Measurements from ENCODE around the gene RNF8.
"Not testable (repeated sequence)": the region's sequence is repeated elsewhere in the genome, so short reads cannot be mapped to it uniquely, and the experiment has no call there.

RNF8 gene

DNA sequence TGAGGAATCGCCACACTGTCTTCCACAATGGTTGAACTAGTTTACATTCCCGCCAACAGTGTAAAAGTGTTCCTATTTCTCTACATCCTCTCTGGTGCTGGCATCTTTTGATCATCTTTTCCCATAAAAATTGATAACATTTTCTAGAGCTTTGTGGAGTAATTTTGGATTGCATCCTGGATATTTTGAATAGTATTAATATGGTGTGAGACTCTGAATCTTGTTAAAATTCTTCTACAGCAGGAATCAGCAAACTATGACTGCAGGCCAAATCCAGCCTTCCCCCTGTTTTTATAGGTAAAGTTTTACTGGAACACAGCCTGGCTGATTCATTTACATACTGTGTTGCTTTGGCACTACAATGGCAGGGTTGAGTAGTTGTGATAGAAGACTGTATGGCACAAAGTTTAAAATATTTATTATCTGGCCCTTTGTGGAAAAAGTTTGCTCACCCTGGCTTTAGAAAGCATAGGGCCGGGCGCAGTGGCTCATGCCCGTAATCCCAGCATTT is 15.0 kb upstream of the RNF8 start:
- no peaks in the 10 kb centered on the region for H3K27me3 ChIP-seq (ENCODE audit: insufficient read depth, insufficient read length)
- H3K9ac ChIP-seq (ENCODE audit: insufficient read length, low read depth), result no peak overlapping the region
- peaks cover 4% of the 10 kb centered on the region for H3K36me3 ChIP-seq (ENCODE audit: insufficient read depth, insufficient read length, low read length)
- TF ChIP-seq YY1 (IDR thresholded peaks at IDR 0.05; ENCODE audit: insufficient read depth, insufficient read length), result no peak
- no peak for TF ChIP-seq SUZ12 (IDR thresholded peaks at IDR 0.05; ENCODE audit: extremely low read depth, insufficient read depth, insufficient read length)
- TF ChIP-seq ZNF274 (IDR thresholded peaks at IDR 0.05; ENCODE audit: low read depth, low read length), result no peak
- H3K4me3 ChIP-seq (ENCODE audit: insufficient read length, low read depth), result no peak overlapping the region
- no peak for DNase-seq (ENCODE audit: low read depth, low spot score)
- H3K4me1 ChIP-seq (ENCODE audit: insufficient read depth, insufficient read length), result no peaks in the 10 kb centered on the region
- no peaks in the 10 kb centered on the region for H3K9me3 ChIP-seq (ENCODE audit: insufficient read depth, low read length)

DNA sequence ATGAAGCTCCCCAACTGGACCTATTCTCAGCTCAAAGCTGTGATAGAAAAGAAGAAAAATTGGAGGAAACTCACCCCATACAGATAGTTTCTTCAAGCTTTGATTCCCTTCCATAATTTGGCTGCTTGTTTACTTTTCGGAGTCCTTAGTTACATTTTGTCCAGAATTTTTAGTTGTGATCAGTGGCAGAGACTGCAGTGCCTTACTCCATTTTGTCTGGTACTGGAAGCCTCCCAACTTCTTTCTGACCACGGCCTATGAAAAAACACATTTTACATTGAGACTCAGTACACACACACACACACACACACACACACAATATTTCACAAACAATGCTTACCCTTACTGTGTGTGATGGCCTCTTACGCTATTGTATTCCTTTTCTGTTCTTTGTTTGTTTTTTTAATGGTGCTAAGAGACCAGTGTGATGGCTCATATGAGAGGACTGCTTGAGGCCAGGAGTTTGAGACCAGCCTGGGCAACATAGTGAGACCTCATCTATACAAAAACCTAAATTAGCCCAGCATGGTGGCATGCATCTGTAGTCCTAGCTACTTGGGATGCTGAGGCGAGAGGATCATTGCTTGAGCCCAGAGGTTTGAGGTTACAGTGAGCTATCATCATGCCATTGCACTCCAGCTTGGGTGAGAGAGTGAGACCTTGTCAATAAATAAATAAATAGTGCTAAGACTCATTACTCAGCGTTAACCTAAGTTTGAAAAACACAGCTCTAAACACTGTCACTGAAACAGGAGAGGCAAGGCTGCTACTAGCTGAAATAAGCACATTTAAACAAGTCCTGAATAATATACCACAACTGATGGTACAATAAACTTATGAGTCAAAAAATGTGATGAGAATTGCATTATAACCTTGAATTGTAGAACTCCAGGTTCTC is 13.8 kb upstream of the RNF8 start:
- no peaks in the 10 kb centered on the region for H3K4me1 ChIP-seq (ENCODE audit: insufficient read depth, insufficient read length)
- no peaks in the 10 kb centered on the region for H3K9me3 ChIP-seq (ENCODE audit: insufficient read depth, low read length)
- H3K4me3 ChIP-seq (ENCODE audit: insufficient read length, low read depth), result no peak overlapping the region
- no peak for DNase-seq (ENCODE audit: low read depth, low spot score)
- TF ChIP-seq SUZ12 (IDR thresholded peaks at IDR 0.05; ENCODE audit: extremely low read depth, insufficient read depth, insufficient read length) (no peak), YY1 (IDR thresholded peaks at IDR 0.05; ENCODE audit: insufficient read depth, insufficient read length) (no peak), ZNF274 (IDR thresholded peaks at IDR 0.05; ENCODE audit: low read depth, low read length) (no peak)
- H3K27me3 ChIP-seq (ENCODE audit: insufficient read depth, insufficient read length), result no peaks in the 10 kb centered on the region
- H3K36me3 ChIP-seq (ENCODE audit: insufficient read depth, insufficient read length, low read length), result no peaks in the 10 kb centered on the region
- H3K9ac ChIP-seq (ENCODE audit: insufficient read length, low read depth), result no peak overlapping the region

DNA sequence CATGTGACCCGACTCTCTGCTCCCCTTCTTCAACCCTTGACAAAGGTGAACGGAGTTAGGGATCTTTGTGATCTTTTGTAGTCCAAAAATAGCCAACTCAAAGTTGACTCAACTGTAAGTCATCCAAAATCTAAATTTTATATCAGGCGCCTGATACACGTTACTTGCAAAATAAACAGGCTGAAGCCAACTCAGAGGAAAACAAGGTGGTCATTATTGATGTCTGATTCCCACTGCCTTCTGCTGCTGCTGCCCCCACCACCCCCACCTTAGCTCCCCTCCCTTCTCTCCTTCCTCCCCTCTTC is 13.2 kb upstream of the RNF8 start:
- no peak for DNase-seq (ENCODE audit: low read depth, low spot score)
- Histone ChIP-seq H3K27me3 (ENCODE audit: insufficient read depth, insufficient read length) (no peaks in the 10 kb centered on the region), H3K4me3 (ENCODE audit: insufficient read length, low read depth) (no peak overlapping the region), H3K4me1 (ENCODE audit: insufficient read depth, insufficient read length) (no peaks in the 10 kb centered on the region), H3K9ac (ENCODE audit: insufficient read length, low read depth) (no peak overlapping the region), H3K36me3 (ENCODE audit: insufficient read depth, insufficient read length, low read length) (no peaks in the 10 kb centered on the region), H3K9me3 (ENCODE audit: insufficient read depth, low read length) (no peaks in the 10 kb centered on the region)
- TF ChIP-seq ZNF274 (IDR thresholded peaks at IDR 0.05; ENCODE audit: low read depth, low read length) (no peak), SUZ12 (IDR thresholded peaks at IDR 0.05; ENCODE audit: extremely low read depth, insufficient read depth, insufficient read length) (no peak), YY1 (IDR thresholded peaks at IDR 0.05; ENCODE audit: insufficient read depth, insufficient read length) (no peak)

DNA sequence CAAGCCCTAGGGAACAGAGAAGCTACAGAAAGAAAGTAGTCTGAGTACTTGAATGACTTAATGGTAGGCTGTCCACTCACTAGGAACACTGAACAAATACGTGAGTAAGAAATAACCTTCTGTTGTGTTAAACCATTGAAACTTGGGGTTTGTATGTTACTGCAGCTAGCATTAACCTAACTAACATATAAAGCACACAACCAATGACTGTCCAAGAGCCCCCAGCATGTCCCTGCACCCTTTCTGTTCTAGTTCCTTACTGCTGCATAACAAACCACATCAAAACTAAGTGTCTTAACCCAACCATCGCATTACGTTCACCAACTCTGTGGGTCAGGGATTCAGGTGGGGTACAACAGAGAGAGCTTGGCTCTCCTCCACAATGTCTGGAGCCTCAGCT is 10.5 kb upstream of the RNF8 start:
- Histone ChIP-seq H3K27me3 (ENCODE audit: insufficient read depth, insufficient read length) (no peaks in the 10 kb centered on the region), H3K9me3 (ENCODE audit: insufficient read depth, low read length) (no peaks in the 10 kb centered on the region), H3K4me3 (ENCODE audit: insufficient read length, low read depth) (no peak overlapping the region), H3K36me3 (ENCODE audit: insufficient read depth, insufficient read length, low read length) (no peaks in the 10 kb centered on the region), H3K4me1 (ENCODE audit: insufficient read depth, insufficient read length) (no peaks in the 10 kb centered on the region), H3K9ac (ENCODE audit: insufficient read length, low read depth) (no peak overlapping the region)
- TF ChIP-seq ZNF274 (IDR thresholded peaks at IDR 0.05; ENCODE audit: low read depth, low read length), result no peak
- DNase-seq (ENCODE audit: low read depth, low spot score), result no peak

DNA sequence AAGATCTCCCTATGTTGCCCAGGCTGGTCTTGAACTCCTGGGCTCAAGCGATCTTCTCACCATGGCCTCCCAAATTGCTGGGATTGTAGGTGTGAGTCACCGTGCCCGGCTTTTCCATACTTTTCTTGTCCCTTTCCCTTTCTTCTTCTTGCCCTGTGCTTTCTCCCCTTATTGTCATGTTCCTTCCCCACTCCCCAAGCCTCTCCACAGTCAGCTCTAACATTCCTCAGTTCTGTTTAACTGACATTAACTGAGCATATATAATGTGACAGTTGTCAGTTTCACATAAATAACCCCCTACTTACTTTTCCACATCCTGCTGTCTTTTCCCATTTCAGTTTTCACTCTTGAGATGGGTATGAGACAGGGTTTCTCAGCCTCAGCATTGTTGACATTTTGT is 9.5 kb upstream of the RNF8 start:
- Histone ChIP-seq H3K9me3 (ENCODE audit: insufficient read depth, low read length) (no peaks in the 10 kb centered on the region), H3K4me1 (ENCODE audit: insufficient read depth, insufficient read length) (no peaks in the 10 kb centered on the region), H3K36me3 (ENCODE audit: insufficient read depth, insufficient read length, low read length) (no peaks in the 10 kb centered on the region), H3K4me3 (ENCODE audit: insufficient read length, low read depth) (no peak overlapping the region), H3K27me3 (ENCODE audit: insufficient read depth, insufficient read length) (no peaks in the 10 kb centered on the region), H3K9ac (ENCODE audit: insufficient read length, low read depth) (no peak overlapping the region)
- TF ChIP-seq SUZ12 (IDR thresholded peaks at IDR 0.05; ENCODE audit: extremely low read depth, insufficient read depth, insufficient read length) (no peak), ZNF274 (IDR thresholded peaks at IDR 0.05; ENCODE audit: low read depth, low read length) (no peak), YY1 (IDR thresholded peaks at IDR 0.05; ENCODE audit: insufficient read depth, insufficient read length) (no peak)
- no peak for DNase-seq (ENCODE audit: low read depth, low spot score)

DNA sequence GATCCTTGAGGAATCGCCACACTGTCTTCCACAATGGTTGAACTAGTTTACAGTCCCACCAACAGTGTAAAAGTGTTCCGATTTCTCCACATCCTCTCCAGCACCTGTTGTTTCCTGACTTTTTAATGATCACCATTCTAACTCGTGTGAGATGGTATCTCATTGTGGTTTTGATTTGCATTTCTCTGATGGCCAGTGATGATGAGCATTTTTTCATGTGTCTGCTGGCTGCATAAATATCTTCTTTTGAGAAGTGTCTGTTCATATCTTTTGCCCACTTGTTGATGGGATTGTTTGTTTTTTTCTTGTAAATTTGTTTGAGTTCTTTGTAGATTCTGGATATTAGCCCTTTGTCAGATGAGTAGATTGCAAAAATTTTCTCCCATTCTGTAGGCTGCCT is 8.0 kb upstream of the RNF8 start:
- not testable (repeated sequence) for DNase-seq (ENCODE audit: low read depth, low spot score); H3K27me3 ChIP-seq (ENCODE audit: insufficient read depth, insufficient read length); H3K9me3 ChIP-seq (ENCODE audit: insufficient read depth, low read length); H3K36me3 ChIP-seq (ENCODE audit: insufficient read depth, insufficient read length, low read length); H3K4me1 ChIP-seq (ENCODE audit: insufficient read depth, insufficient read length); H3K4me3 ChIP-seq (ENCODE audit: insufficient read length, low read depth); H3K9ac ChIP-seq (ENCODE audit: insufficient read length, low read depth)

DNA sequence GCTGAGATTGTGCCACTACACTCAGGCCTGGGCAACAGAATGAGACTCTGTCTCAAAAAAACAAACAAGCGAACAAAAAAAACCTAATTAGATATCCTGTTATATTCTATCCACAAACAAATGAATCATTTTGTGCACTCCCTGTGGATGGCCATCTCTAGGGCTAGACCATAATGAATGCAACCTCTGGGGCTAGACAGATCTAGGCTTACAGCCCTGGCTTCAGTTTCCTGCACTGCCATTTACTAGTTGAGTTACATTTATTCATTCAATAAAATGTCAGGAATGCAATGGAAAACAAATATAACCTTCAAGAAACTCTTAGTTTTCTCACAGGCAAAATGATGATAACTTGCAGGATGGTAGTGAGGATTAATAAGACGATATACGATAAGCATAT is 6.6 kb upstream of the RNF8 start:
- Histone ChIP-seq H3K9ac (ENCODE audit: insufficient read length, low read depth) (no peak overlapping the region), H3K27me3 (ENCODE audit: insufficient read depth, insufficient read length) (no peaks in the 10 kb centered on the region), H3K4me1 (ENCODE audit: insufficient read depth, insufficient read length) (no peaks in the 10 kb centered on the region), H3K9me3 (ENCODE audit: insufficient read depth, low read length) (no peaks in the 10 kb centered on the region), H3K4me3 (ENCODE audit: insufficient read length, low read depth) (no peak overlapping the region), H3K36me3 (ENCODE audit: insufficient read depth, insufficient read length, low read length) (no peaks in the 10 kb centered on the region)
- DNase-seq (ENCODE audit: low read depth, low spot score), result no peak
- TF ChIP-seq ZNF274 (IDR thresholded peaks at IDR 0.05; ENCODE audit: low read depth, low read length) (no peak), YY1 (IDR thresholded peaks at IDR 0.05; ENCODE audit: insufficient read depth, insufficient read length) (no peak), SUZ12 (IDR thresholded peaks at IDR 0.05; ENCODE audit: extremely low read depth, insufficient read depth, insufficient read length) (no peak)
